Pancreas (tissue), 10 donors: Measurements from ENCODE around the gene SIN3B. TPM values are rescaled to one million over a fixed set of nuclear protein-coding genes. Genes with fewer than 3 reads are reported as not detected.
A peak's percentile ranks its signal among the peaks of the same experiment; 100 is the strongest.

Experiments used
- ATAC-seq, 4 donors: fragments of 200-7000 bp; cut with Tn5 transposase; one replicate each; pipeline versions ENCODE4 v1.8.0 to v1.9.1; 2020; ENCODE audit warnings: mild to moderate bottlenecking in 4 of 4, moderate library complexity in 4 of 4
- DNase-seq, 6 donors: peaks; one replicate each; pipeline ENCODE4 v3.0.0-alpha.2; 2020
- FAIRE-seq: peaks from 2 replicates; lab custom pipeline; 2012; peaks lifted over from hg19 to GRCh38; lab: Jason Lieb, UNC
- H3K27ac ChIP-seq, 4 donors: fragments of 200-600 bp; sonication (generic); 1 replicate in 3 of 4; 2 replicates in 1 of 4; pipeline versions ENCODE4 v1.5.0 to v1.8.0; 2020
- H3K27me3 ChIP-seq, 4 donors: fragments of 200-600 bp; one replicate each; pipeline ENCODE4 v1.8.0; 2021
- H3K36me3 ChIP-seq, 3 donors: fragments of 200-600 bp; sonication (generic) in 1 of 3; one replicate each; pipeline versions ENCODE4 v1.5.0 to v1.8.0; 2020 to 2021
- H3K4me1 ChIP-seq, 3 donors: fragments of 200-600 bp; one replicate each; pipeline ENCODE4 v1.8.0; 2021
- H3K4me3 ChIP-seq, 4 donors: fragments of 200-600 bp; sonication (generic) in 2 of 4; one replicate each; pipeline versions ENCODE4 v1.5.0 to v1.8.0; 2020 to 2021
- H3K9me3 ChIP-seq, 4 donors: fragments of 200-600 bp; one replicate each; pipeline ENCODE4 v1.8.0; 2021
- CTCF ChIP-seq, 4 donors: fragments of 200-600 bp; sonication (generic) in 3 of 4; IDR thresholded peaks; one replicate each; pipeline versions ENCODE4 v1.5.0 to v1.8.0; 2021; ENCODE audit warnings: antibody characterized with exemption in 4 of 4
- WGBS, 2 donors: extraction: QIAGEN DNeasy Blood & Tissue Kit; methylation state at CpG; one replicate each; pipeline ENCODE4 v1.1.7; 2013; 5-methylcytosine and 5-hydroxymethylcytosine counted together
- intact Hi-C, 3 donors: fragments of 100-400 bp; cut with DNase I; formaldehyde crosslinking; loops; one replicate each; pipeline versions ENCODE4 v1.11.1 to v1.14.2; 2022
- polyA plus RNA-seq, 2 donors: library from polyadenylated mRNA; stranded (reverse); fragments of 200-250 nt; gene quantifications; one replicate each; pipeline ENCODE4 v1.2.3, GENCODE V29; 2013
- total RNA-seq, 6 donors: library from RNA; stranded (reverse); fragmentation: NEBNext Ultra II Directional in 4 of 6; extraction: Animal tissue kit (Norgen Biotek cat#: 25700) in 4 of 6; gene quantifications; one replicate each; pipeline versions ENCODE4 v1.2.1 to v1.2.4, GENCODE V29; 2021 to 2023
- donor health status: healthy with polysubstance abuse.
- donor health status: DM: no; HTN: no; CAD: no; lungs with moderate emphysema.
- donor health status: DM: no; HTN: no; CAD: no.
- donor health status: control.
- donor health status: control.
- donor health status: Bipolar disorder and iron deficiency.
- donor health status: DM: yes; HTN: yes; CAD: no.
- donor health status: DM: no; HTN: no; CAD: no.
- donor health status: DM: no; HTN: no; CAD: no.
- donor health status: DM: yes; HTN: yes; CAD: no.

SIN3B gene
- total and polyA plus RNA-seq, 8 donors = 13.6 to 51.8 (median 20.1) TPM

DNA sequence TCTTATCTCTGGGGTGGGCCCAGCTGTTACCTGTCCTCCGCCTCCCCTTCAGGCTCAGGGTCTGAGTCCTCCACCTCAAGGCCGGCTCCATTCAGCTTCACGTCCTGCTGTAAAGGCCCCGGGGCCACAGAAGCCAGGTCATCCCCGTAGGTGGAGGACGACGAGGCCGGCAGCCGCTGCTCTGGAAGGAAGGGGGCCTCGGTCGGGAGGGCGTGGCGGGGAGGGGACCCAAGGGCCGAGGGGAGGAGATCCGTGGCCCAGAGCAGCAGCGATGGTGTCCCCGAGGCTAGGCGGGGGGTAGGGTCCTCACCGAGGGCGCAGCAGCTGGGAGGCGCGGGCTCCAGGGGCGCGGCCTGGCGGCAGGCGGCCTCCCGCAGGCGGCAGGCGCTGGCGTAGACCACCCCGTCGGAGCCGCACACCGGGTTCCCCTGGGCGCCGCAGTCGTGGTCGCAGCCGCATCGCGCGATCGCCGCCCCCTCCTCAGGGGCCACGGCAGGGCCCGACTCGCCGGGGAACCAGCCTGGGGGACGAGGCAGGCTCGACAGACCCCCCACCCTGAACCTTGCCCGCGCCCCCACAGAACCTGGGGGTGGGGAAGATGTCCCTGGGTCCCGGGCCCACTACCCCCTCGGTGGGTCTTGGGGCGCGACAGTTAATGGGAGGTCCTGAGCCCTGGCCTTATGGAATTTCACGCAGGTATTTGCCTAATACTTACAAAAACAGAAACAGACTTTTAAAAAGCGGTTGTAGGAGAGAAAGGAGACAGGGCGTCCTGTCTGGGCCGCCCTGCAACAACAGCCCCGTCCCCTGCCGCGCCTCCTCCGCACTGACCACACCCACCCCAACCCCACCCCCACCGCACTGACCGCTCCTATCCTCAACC lies 67.2 kb downstream of the SIN3B start:
- intact Hi-C loops = no loop called here
- ATAC-seq = no peak

GRCh38 chr19:16897029-16897855 lies 68.0 kb downstream of the SIN3B start:
- Histone ChIP-seq H3K36me3 (no peaks in the 10 kb centered on the region), H3K4me3 (peak overlapping the region; percentile 29 to 59 (median 42)), H3K27ac (peak overlapping the region in 2 of 4 donors; percentile 33 to 48), H3K9me3 (no peaks in the 10 kb centered on the region), H3K27me3 (no peaks in the 10 kb centered on the region), H3K4me1 (no peaks in the 10 kb centered on the region)
- 1 to 2% methylated on average over 50 to 68 of the region's 68 CpGs for WGBS, 2 donors
- no peak for TF ChIP-seq CTCF (IDR thresholded peaks at IDR 0.05)
- DNase-seq = peak; percentile 91 to 98 (median 94)
- ATAC-seq = peak; percentile 88 to 95 (median 91)
- no peak for FAIRE-seq
- intact Hi-C loops = no loop called here

More for the DNA sequence above, 67.2 kb downstream of the SIN3B start:
- Histone ChIP-seq H3K27me3 (no peaks in the 10 kb centered on the region), H3K9me3 (no peaks in the 10 kb centered on the region), H3K27ac (no peak overlapping the region), H3K4me1 (no peaks in the 10 kb centered on the region), H3K4me3 (peak overlapping the region; percentile 20 to 56 (median 34)), H3K36me3 (no peaks in the 10 kb centered on the region)
- 1 to 3% methylated on average over 47 to 66 of the region's 66 CpGs for WGBS, 2 donors
- no peak for TF ChIP-seq CTCF (IDR thresholded peaks at IDR 0.05)
- peak in 5 of 6 donors; percentile 43 to 75 (median 62) for DNase-seq
- FAIRE-seq = no peak

DNA sequence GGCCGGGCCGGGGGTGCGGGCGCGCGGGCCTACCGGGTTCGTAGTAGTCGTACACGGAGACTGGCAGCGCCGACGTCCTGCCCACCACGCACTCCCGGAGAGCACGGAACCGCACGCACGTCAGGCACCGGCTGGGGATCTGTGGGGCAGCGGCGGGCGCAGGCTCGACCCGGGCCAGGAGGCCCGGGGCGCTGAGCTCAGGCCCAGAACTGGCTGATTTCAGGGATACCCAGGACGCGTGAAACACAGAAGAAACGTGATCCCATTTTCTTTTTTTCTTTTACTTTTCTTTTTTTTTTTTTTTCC lies 68.6 kb downstream of the SIN3B start:
- no peaks in the 10 kb centered on the region for H3K27me3 ChIP-seq
- peak overlapping the region; percentile 29 to 59 (median 42) for H3K4me3 ChIP-seq
- no peaks in the 10 kb centered on the region for H3K4me1 ChIP-seq
- TF ChIP-seq CTCF (IDR thresholded peaks at IDR 0.05) = no peak
- ATAC-seq (peak in 3 of 4 donors; percentile 6 to 24 (median 18)), FAIRE-seq (no peak), DNase-seq (no peak)
- no peaks in the 10 kb centered on the region for H3K9me3 ChIP-seq
- H3K27ac ChIP-seq = peak overlapping the region in 2 of 4 donors; percentile 33 to 48
- no peaks in the 10 kb centered on the region for H3K36me3 ChIP-seq
- intact Hi-C loops = no loop called here
- 11 to 12% methylated on average over 28 to 30 of the region's 30 CpGs for WGBS, 2 donors

DNA sequence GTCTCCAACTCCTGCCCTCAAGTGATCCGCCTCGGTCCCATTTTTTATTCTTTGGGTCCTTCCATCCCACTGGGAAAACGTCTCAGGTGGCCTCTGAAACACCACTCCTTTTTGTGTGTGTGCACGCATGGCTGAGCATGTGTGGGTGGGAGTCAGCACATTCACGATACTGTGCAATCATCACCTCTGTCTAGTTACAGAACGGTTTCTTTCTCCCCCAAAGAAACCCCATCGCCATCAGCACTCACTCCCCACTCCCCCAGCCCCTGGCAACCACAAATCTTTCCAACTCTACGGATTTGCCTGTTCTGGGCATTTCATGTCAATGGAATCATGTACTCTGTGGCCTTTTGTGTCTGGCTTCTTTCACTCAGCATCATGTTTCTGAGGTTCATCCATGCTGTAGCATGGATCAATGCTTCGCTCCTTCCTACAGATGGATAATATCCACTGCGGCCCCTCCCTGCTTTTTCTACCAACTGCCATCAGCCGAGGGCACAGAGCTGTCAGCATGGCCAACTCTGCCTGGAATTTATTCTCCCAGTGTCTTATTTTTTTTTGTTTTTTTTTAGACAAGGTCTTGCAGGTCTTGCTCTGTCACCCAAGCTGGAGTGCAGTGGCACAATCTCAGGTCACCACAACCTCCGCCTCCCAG lies 69.3 kb downstream of the SIN3B start:
- 88 to 91% methylated on average over 12 of the region's 12 CpGs for WGBS, 2 donors
- no peaks in the 10 kb centered on the region for H3K9me3 ChIP-seq
- FAIRE-seq (no peak), ATAC-seq (no peak), DNase-seq (no peak)
- no peak overlapping the region for H3K4me3 ChIP-seq
- no peaks in the 10 kb centered on the region for H3K4me1 ChIP-seq
- no peak for TF ChIP-seq CTCF (IDR thresholded peaks at IDR 0.05)
- H3K36me3 ChIP-seq = no peaks in the 10 kb centered on the region
- no peak overlapping the region for H3K27ac ChIP-seq
- no peaks in the 10 kb centered on the region for H3K27me3 ChIP-seq
- intact Hi-C loops = no loop called here
